ENCODE measurements around the gene DCDC1.

DCDC1 gene

DNA sequence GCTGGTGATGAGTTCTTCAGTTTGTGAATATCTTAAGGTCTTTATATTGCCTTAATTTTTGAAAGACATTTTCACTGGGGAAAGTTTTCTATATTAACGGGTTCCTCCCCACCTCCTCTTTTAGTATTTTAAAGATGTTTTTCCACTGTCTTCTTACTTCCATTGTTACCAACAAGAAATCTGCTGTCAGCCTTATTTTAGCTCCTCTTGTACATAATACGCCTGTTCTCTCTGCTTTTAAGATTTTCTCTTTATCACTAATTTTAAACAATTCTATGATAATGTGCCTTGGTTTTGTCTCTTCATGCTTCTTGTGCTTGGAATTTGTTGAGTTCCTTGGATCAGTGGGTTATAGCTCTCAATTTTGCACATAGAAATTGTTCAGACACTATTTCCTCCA lies 280.4 kb downstream of the DCDC1 start:
- DNase-seq: no peak

DNA sequence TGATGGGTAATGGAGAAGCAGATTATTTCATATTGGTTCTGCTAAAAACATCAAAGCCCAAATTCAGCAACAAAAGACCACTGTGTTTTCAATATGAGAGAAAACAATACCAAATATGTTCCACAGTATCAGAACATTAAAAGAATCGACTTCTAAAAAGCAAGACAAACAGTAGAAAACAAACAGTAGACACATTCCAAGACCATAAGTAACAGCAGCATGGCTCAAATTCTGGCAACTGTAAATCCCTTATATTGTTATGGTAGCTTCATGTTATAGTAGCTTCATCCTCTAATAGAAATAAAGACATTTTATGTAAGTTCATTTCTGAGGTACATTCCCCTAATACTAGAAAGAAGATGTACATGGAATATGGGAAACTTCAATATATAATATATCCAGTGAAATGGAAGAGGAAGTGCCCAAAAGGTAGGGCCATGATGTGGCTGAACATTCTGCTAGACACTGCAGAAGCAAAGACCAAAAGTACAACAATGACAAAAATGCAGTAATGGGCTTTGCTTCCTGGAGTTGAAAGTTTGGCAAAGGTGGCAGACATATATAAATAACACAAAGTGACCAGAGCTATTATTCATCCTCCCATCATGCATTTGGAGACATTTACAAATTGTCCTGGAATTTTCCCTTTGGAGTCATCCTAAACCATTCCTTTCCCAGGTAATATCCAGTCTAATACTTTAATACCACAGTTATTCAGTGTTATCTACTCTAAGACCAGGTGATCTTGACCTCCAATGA lies 299.9 kb downstream of the DCDC1 start:
- DNase-seq: no peak

DNA sequence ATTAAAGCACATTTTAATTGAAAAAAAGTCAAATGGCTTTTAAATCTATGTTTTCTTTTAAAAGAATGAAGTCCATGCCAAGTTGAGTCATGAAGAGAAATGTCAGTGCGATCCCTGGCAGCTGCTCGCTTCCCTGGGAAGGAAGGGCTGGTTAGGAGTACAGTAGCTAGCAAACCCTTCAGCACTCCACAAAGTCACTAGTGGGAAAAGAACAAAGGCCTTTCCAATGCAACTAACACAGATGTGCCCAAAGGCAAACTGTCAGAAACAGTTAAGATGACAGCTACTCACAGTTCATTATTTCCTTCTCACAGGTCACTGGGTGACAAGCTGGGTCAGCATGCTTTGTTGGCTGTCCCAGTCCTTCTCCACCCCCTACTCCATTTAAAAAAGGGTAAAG lies 308.7 kb downstream of the DCDC1 start:
- no peak for DNase-seq

DNA sequence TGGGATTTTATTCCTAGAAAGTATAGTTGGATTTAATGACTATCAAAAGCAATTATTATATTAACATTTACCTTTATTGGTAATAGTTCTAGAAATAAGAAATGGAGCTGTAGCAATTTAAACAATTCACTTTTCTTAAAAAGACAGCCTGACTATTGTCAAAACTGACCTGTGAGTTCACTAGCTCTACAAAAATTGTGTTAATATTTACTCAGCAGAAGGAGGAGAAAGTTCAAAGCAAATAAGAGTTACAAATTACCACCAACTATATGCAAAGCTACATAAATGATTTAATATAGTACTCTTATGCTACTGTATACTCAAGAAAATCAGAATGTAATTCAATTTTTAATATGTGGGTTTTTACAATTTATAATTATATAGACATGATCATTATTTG lies 310.0 kb downstream of the DCDC1 start:
- no peak for DNase-seq

DNA sequence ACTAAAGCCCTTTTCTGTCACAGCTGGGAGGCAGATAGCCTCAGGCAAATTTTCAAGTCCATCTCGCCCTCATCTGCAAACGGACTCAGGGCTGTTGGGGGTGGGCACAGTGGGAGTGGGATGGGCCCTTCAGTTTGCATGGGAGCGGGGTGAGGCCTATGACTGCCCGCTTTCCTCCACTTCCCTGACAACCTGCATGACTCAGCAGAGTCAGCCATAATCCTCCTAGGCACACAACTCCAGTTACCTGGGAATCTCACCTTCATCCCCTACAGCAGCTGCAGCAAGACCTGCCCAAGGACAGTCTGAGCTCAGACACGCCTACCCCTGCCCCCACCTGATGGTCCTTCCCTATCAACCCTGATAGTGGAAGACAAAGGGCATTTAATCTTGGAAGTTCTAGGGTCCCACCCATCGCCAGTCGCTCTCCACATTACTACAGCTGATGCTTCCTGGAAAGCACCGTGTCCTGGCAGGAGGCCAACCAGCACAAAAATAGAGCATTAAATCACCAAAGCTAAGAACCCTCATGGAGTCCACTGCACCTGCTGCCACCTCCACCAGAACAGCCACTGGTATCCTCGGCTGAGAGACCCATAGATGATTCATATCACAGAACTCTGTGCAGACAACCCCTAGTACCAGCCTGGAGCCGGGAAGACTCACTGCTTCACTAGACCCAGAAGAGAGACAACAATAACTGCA lies 319.3 kb downstream of the DCDC1 start:
- no peak for DNase-seq

DNA sequence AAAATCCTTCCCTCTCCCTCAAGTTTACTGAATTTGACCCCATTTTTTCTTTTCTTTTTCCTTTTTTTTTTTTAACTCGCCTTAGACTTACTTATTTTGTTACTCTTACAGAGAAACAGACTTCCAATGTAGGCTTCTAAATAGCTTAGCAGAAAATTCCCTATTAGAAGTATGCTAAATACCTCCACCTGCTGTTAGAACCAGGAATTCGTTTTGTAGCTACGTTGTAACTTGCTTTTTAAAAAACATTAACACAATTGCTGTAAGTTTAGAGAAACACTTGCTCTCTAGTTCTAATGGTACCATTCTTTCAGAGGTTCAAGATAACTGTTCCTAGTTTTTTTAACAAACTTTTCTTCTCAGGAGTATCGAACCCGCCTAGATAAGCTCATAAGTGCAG lies 324.2 kb downstream of the DCDC1 start:
- no peak for DNase-seq

DNA sequence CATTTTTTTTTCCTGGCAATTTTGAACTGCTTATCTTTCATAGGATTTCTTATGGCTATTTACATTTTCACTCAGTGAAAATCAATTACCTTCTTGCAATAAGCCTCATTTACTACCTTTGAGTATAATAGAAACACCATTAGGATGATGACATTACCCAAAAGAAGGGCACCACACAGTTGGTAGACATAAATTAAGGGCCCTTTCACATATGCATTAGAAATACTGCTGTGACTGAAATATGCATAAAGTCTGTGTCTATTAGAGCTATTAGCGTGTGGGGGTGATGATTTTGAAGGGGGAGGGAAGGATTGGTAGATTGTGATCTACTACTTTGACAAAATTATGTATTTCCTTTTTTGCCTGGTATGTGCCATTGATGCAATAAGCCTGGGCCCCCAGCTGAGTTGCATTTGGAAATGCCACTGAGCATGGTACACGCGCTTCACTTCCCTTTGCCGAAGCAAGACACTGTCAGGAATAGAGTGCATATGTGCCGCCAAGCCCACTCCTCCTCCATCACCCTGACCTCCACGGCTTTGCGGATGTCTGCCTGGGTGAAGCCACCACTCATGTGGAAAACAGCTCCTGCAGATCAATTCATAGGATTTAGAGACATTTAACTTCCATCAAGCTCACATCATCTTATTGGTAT lies 339.3 kb downstream of the DCDC1 start:
- no peak for DNase-seq

DNA sequence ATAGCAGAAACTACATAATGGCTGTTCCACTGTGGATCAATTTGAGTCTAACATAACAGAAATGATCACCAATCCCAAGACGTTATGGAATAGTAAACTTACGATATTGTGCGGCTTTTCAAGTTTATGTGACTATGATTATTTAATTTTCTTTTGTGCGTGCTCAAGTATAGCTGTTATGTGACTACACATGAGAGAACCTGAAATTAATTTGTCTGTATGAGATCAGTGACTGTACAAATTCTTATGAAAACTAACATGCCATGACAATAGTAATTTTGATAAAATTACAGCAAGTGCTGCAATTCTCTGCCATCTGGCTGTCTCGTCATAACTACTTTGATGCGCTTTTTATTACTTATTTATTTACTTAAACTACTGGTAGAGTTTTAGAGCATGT lies 343.2 kb downstream of the DCDC1 start:
- no peak for DNase-seq

DNA sequence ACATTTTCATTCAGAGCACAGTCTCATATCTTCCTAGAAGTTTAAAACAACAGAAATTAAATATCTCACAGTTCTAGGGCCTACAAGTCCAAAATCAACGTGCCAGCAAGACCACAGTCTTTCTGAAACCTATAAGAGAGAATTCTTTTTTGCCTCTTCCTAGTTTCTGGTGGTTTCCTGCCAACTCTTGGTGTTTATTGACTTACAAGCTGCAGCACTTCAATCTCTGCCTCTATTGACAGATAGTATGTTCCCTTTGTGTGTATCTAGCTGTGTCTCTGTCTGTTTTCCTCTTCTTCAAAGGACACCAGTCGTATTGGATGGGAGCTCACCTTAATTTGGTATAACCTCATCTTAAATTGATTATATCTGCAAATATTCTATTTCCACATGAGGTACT lies 347.5 kb downstream of the DCDC1 start:
- no peak for DNase-seq

DNA sequence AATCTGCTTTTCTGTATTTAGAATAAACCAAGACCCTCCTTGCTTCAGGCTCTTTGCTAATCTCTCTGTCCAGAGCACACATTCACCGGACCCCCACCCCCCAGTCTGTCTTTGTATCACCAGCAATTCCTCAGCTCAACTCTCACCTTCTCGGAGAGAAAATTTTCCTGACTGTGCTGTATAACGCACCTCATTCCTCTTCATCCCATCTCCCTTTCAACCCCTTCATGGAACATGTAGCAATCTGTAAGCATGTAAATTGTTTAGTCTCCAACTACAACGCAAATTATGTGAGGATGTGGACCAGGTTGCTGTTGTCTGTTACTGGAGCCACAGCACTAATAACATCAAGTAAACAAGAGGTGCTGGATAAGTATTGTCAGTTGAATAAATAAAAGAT lies 349.8 kb downstream of the DCDC1 start:
- DNase-seq: no peak

DNA sequence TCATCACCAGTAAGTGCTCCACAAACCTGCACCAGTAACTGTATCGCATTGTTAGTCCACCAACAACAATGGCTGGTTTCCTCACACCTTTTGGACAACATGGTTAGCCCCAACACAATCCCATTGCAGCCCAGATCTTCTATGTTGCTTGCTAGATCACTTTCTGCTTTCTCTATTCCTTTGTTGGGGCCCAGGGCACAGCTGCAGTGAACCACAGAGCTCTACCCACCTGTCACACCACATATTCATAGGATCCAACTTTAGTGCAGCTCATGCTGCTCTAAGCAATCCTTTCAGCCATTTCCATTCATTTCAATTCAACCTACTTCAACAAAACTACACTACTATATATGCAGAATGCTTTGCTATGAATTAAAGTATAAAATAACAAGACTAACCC lies 364.3 kb downstream of the DCDC1 start:
- no peak for DNase-seq

DNA sequence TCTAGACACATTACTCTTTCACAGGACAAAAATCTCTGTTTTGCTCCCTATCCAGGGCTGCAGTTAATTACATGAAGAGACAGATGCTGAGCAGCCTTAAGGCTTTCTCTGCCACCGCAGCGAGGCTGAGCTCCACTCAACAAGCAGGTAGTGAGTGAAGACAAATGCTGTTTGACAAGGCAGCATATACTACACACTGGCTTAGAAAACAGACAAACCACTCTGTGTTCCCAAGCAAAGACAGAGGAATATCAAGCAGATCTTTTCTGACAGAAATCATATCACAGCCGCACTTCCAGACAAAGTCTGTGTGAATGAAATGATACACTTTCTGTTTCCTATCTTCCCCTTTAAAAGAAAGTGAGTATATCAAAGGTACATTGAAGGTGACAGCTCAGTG lies 368.1 kb downstream of the DCDC1 start:
- DNase-seq: no peak

DNA sequence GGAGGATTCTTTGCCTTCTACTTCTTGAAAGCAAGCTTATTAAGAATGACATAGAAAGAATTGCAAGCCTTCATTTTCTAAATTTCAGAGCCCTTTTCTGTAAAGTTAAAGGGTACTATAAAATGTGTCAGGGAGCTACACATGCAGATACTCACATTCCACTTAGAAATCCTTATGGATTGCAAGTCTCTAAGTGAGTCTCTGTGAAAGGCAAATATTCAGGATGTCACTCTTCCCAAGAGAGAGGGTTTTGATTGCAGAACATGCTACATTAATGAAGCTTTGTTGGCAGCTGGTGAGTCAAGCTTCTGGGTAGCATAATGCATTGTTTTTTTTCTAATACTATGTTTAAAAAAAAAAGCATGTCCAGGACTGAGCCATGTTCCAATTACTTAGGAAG lies 369.2 kb downstream of the DCDC1 start:
- no peak for DNase-seq

DNA sequence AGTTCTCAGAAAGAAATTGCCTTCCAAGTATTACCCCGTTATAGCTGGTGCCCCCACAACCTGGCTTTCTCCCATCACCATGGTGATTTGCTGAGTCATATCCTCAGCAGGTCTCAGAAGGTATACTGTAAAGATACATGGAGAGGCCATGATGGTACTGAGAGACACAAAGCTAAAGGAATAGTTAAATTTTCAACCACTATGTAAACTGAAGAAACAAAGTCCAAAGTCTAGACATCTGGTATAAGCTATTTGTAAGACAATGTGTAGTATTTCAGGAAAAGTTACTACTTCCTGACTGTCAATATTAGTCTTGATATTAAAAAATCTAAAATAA lies 377.1 kb downstream of the DCDC1 start:
- no peak for DNase-seq

DNA sequence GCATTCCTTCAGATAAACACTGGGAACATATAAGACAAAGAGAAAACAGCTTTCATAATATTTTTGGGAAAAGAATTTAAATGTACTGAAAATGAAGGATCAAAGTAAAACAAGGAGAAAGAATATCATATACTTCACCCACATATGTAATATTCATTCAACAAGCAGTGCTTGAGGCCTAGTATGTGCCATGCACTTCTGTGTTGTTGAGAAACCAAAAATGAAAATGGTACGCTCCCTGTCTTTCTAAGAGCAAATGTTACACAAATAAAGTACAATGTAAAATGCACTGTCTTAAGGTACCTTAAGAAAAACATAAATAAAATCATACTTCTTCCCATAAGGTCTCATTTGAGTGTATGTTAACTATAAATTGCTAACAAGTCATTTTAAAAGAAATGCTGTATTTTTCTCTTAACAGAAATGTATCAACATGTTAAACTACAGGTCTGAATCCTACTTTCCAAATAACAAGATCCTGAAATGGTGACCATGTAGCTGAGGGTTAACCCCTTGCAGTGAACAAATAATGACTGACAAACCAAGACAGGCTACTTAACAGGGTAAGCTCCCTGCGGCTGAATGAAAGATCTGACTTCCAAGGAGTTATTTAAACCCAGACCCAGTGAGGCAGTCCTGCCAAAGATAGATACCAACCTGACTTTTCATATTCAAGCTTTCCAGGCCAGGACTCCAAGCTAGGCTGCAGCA lies 377.6 kb downstream of the DCDC1 start:
- DNase-seq: no peak

DNA sequence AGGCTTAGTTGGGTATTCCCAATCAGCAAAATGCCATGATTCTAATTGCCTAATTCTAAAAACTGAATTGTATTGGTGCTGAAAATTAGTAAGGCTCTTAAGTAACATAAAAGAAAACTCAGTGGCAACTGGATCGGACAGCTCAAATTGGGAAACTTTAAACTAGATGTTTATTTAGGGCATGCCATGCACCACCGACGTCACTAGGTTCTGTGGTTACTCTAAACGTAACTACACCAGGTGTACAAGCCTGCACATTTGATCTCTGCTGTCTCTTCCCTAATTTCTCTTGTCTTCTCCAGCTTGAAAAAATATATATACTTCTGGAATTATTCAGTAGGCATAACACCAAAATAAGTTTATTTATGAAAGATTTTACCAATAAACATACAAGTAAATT lies 378.2 kb downstream of the DCDC1 start:
- DNase-seq: no peak

DNA sequence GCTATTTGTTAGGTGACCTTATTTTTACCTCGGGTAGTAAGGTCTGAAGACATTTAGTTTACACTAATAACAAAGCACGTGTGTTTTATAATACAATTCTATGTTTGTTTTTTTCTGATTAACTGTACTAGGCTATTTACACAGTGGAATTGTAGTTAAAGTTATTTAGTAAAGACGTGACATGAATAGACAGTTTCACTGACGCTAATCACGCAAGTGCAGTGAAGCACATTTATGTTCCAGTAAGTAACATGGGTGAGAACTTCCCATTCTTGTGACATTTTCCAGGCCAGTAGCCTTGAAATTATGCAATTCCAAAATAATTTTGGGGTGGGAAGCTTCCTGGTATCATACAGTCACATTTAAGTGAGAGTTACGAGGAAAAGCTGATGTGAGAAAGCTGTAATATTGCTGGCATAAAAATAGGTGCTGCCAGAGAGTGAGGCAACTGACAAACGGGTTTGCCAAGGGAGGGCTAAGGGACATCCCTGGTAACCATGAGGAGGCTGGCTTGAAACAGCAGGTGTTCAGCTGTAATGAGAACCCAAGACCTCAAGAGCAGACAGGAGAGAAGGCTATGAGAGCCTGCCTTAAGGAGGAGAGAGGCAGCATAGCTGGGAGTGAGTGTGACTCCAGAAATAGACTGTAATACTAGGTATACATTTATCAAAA lies 378.8 kb downstream of the DCDC1 start:
- no peak for DNase-seq

DNA sequence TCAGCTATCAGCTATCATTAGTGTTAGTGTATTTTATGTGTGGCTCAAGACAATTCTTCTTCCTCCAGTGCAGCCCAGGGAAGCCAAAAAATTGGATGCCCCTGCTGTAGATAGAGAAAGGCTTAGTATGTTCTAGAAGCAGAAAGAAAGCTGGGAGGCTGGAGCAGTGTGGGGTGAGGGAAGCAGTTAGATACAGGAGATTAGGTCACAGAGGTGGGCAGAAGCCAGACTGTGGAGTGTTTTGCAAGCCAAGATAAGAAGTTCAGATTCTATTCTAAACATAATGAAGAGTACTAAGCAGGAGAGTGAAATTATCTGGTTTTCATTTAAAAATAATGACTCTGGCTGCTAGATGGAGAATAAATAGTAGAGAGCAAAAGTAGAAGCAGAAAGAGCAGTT lies 381.7 kb downstream of the DCDC1 start:
- DNase-seq: no peak

DNA sequence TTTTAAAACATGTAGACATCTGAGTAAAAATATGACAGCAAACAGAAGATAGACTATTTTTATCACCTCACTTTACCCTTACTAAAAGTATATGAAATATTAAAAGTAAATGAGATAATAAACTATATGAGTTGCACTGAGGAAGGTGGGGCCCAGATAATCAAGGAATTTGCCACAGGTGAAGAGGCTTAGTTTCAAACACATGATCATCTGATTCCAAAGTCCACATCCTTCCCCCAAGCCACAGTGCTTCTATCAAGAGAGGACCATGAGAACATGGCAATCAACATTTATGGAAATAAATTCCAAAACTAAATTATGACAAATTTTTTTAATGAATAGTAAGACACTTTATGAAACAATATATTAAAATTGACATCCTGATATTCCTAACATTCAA lies 384.0 kb downstream of the DCDC1 start:
- no peak for DNase-seq

DNA sequence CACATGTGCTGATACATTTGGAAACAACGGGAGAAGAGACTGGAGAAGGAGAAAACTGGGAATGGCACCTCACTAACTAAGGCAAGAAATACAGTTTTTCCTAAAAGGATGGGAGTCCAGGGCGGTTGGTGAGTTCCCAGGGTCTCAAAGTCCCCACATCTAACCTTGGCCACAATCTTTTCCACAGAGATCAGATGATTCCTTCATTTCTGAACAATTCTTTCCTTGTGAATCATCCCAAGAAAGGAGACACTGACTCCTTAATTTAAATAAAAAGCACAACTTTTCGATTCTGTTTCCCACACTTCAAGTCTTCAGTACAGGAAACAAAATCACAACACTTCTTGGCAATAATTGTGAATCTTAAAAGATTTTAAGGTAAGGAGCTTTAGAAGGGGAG lies 384.7 kb downstream of the DCDC1 start:
- no peak for DNase-seq

DNA sequence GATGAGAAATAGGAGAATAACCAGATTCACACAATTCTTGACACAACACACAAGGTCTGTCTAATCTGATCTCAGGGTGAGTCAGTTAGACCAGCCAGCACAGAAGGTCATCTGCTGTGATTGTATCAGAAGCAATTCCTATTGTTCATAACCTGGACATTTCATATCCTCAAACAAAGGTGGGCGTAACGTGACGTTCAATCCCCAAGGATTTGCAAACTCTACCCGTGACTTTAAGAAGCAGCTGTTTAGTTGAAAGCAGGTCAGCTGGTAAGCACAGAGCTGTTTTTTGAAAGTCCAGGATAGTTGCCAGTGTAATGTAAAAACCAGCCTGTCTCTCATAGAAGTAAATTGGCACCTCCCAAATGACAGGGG lies 385.1 kb downstream of the DCDC1 start:
- DNase-seq: no peak

DNA sequence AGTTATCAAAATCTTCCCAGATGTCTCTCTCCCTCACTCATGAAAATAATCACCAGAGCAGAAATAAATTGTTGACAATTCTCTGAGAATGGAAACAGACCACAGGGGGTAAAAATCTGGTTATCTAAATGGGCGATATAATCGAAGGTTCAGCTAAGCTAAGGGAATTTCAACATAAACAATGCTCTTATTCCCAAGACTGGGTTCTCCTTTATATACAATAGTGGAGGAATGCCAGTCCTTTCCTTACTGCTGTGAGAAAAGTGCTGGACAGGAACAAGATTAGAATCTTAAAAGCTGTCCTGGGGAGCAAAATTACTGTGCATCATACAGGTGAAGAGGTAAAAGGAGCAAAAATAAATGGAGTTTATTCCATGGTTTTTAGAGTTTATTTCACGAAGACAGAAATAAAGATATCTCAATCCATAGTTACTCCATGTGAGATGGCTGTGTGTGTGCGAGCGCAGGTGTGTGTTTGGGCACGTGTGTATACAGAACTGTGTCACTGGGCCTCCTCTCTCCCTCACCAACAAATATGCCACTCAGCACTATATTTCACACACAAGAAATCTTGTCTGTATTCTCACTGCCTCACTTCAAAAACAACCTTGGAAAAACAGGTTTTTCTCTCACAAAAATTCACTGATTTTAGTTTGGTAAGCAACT lies 385.6 kb downstream of the DCDC1 start:
- DNase-seq: no peak

DNA sequence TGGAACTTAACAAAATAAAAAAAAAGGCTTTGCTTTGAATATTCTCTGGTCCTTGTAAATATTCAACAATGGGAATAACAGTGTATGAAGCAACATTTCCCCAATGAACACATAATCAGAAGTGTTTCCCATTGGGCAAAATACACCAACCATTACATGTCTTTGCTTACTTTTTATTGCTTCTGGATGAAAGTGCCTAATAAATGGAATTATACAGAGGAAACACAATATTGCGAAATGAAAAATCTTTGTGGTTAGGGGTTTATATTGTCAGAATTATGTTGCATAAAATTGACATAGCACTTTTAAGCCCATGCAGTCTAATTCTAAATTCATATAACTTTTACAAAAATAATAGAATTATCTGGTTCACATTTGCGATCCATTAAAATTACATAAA lies 386.4 kb downstream of the DCDC1 start:
- no peak for DNase-seq

All from CD4-positive, alpha-beta T cell treated with Interleukin-21 for 1 hour (primary cell).